Measurements from ENCODE around the gene DNM2.

Gene DNM2

GRCh38 chr19:10776900-10777650, 59.2 kb downstream of the DNM2 start:
- DNase-seq (ENCODE audit: low spot score): no peak

DNA sequence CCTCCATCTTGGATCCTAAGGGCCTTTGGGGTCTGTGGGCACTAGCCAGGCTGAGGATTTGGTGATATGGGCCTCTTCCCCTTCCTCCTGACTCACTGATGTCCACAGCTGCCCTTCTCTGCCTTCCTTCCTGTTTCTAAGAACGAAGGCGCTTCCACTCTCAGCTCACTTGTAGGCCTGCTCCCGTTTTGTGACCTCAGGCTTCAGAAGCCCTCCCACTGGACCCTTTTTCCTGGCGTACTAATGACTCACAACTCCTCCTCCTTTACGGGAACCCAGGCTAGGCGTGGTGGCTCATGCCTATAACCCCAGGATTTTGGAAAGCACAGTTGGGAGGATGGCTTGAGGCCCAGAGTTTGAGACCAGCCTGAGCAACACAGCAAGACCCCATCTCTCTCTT, 62.5 kb downstream of the DNM2 start:
- no peak for DNase-seq (ENCODE audit: low spot score)

DNA sequence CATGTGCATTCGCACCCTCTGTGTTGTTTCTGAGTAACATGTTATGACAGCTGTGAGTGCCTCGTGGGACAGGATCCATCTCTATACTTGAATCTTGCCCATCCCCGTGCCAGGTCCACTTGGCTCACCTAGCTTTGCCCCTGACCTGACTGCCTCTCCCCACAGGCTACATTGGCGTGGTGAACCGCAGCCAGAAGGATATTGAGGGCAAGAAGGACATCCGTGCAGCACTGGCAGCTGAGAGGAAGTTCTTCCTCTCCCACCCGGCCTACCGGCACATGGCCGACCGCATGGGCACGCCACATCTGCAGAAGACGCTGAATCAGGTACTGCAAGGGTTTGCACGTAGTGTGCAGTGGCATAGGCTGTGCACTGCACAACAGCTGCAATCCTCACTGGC, 64.9 kb downstream of the DNM2 start:
- DNase-seq (ENCODE audit: low spot score): no peak

DNA sequence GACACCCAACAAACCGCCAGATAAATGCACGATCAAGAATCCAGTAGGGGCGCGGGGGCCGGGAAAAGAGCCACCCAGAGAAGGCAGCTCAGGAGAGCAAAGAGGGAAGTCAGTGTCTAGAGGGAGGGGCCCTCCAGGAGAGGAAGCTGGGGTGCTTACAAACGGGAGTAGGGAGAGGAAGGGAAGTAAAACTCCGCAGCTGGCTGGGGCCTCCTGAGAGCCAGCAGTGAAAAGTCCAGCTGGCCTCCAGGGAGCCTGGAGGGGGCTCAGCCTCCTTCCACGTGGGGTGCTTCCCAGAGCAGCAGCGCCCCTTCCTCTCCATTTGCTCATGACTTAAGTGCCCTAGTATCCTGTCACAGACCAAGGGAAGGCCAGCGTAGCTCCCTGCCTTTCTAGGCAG, 66.4 kb downstream of the DNM2 start:
- DNase-seq (ENCODE audit: low spot score): no peak

DNA sequence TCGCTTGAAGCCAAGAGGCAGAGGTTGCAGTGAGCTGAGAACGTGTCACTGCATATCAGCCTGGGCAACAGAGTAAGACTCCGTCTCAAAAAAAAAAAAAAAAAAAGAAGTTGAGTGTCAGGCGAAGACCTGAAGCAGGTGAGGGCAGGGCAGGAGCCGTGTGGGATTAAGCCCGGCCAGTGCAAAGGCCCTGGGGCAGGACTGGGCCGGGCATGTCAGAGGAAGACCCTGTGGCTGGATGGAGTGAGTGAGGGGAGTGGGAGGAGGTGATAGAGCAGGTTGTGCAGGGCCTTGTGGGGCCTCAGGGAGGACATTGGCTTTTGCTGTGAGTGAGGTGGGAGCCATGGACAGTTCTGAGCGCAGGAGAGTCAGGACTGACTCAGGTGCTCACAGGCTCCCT, 70.3 kb downstream of the DNM2 start:
- DNase-seq (ENCODE audit: low spot score): no peak

- no peak for DNase-seq (ENCODE audit: low spot score)
These were observed 72.0 kb downstream of the DNM2 start for GRCh38 chr19:10789866-10790265.

DNA sequence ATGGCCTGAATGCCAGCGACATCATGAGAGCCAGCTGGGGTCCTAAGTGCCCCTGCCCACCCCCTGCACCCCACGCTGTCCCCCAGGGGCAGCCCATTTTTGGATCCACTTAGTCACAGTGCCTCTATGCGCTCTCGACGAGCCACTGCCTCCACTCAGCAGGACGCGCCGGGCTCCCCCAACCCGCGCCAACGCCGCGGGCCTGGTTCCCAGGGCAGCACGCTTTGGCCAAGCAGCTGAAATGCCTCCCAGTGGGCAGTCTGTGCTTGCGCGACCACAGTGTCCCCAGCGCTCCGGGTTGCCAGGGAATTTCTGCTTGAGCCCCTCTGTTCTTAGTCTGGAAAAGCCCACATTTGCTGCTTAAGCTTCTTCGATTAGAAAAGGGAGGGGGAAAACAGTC, 78.8 kb downstream of the DNM2 start:
- no peak for DNase-seq (ENCODE audit: low spot score)

GRCh38 chr19:10797078-10797477, 79.2 kb downstream of the DNM2 start:
- DNase-seq (ENCODE audit: low spot score): no peak

DNA sequence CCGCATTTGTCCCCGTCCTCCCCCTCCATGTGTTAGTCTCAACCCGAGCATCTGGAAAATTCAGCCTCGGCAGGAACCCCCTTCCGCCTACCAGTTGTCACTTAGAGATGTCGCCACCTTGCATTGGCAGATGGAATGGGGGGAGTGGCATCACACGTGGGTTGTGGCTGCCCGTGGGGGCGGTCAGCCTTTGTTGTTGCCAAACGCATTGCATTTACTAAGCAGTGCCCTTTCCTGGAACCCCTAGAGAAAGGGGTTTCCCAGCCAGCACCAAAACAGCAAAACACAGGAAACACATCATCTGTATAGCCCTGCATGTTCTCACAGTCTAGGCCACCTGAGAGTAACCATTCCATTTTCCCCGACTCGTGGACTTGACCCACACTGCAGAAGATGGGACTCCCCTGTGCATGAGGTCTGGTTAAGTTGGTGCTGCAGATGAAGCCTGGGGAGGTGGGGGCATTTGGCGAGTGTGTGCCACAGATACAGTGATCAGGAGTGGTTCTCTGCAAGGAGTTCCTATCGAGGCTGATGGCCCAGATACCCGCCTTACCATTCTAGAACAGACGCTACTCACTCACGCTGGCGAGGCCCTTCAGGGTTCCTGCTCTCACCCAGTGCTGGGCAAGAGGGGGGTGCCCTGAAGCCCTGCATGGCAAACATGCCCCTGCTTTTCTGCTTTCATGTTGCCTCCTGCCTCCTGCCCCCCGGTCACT, 79.8 kb downstream of the DNM2 start:
- no peak for DNase-seq (ENCODE audit: low spot score)

- no peak for DNase-seq (ENCODE audit: low spot score)
These were observed 82.6 kb downstream of the DNM2 start for GRCh38 chr19:10800488-10800887.

DNA sequence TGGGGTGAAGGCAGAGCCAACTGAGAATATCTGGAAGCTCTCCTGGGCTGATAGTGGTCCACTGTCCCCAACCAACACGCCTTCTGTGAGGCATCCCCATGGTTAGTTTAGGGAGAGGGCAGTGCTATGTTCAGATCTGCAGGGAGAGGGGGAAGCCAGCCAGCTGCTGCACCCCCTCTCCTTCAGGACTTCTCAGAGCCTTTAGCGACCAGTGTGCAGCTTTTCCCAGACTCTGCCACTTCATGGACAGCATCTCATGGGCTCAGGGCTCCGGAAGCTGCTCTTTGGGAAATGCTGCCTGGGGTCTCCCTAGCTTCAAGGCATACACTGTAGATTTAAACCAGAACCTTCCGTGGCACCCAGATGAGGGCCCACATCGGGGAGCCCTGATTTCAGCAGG, 84.6 kb downstream of the DNM2 start:
- DNase-seq (ENCODE audit: low spot score): no peak

DNA sequence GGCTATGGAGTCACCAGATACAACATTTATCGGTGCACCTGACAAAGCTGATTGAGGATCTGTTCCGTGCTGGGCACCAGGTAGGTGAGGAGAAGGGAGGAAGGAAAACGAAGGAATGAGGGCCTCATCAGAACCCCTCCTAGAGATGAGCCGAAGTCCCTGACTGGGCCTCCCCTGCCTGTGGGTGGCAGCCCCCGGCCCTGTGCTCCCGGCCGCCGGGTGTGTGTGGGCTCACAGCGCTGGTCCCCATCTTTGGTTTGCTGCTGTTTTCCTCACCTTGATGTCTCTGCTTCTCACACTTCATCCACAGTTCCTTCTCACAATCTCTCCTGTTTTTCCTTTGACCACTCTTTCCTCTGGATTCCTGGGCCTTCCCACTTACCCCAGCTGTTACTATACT, 85.4 kb downstream of the DNM2 start:
- DNase-seq (ENCODE audit: low spot score): no peak

DNA sequence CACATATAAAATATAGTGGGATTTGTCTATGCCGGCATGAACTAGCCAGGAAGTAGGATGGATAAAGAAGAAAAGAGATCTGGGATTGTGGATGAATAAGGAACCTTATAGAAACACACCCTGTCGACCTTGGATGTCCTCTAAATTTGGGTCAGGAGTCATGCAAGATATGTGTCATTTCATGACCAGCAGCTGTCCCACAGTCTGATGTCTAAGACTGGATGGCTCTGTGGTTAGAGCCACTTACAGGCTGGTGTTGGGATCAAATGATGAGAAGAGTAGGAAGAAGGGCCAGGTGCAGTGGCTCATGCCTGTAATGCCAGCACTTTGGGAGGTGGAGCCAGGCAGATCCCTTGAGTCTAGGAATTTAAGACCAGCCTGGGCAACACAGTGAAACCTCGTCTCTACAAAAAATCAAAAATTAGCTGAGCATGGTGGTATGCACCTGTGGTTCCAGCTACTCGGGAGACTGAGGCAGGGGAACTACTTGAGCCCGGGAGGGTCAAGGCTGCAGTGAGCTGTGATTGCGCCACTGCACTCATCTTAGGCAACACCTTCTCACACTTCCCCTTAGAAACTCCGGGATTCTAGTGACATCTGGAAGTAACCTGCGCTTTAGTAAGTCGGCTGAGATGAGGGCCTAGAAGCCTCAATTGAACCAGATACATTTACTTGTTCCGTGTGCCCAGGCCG, 87.3 kb downstream of the DNM2 start:
- no peak for DNase-seq (ENCODE audit: low spot score)

GRCh38 chr19:10805758-10806247, 87.9 kb downstream of the DNM2 start:
- DNase-seq (ENCODE audit: low spot score): no peak

- peak; percentile 16 for DNase-seq (ENCODE audit: low spot score)
These were observed 91.2 kb downstream of the DNM2 start for GRCh38 chr19:10808937-10809649.

GRCh38 chr19:10809651-10810285, 91.9 kb downstream of the DNM2 start:
- no peak for DNase-seq (ENCODE audit: low spot score)

DNA sequence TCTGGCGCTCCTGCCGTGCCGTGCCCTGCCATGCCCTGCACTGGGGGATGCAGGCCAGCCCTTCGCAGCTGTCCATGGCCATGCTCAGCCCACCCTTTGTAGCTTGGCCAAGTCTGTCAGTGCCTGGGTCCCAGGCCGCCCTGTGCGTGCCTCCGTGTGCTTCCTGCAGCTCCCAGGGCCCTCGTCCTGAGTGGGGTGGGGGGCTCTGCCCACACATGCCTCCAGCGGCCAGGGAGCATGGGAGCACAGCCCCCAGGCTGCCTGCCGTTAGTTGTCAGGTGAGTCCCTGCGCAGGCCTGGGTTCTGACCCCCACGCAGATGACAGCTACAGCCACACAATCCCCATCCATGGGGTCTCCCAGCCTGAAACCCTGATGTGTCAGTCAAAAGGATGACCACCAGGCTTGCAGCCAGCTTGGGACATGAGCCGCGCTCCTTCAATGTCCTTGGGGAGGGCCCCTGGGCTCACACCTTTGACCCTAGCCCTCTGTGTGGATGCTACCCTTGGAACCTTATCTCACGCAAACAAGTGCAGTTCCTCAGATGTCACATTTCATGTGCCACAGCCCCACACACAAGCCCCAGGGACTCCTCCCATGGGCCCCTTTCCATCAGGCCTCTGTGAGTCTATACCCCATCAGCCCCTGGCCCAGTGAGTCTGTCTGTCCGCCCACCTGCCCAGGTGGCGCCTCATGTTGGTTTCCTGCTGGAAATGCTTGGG, 93.7 kb downstream of the DNM2 start:
- no peak for DNase-seq (ENCODE audit: low spot score)

DNA sequence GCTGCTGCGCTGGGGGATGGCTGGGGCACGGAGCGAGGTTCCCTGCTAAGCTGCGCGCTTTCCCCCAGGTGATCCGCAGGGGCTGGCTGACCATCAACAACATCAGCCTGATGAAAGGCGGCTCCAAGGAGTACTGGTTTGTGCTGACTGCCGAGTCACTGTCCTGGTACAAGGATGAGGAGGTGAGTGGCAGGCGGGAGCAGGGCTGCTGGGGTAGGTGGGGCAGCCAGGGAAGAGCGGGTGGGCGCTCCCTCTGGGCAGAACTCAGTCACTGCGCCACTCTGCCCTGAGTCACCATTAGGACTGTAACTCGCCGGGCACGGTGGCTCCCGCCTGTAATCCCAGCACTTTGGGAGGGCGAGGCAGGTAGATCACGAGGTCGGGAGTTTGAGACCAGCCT, 94.3 kb downstream of the DNM2 start:
- DNase-seq (ENCODE audit: low spot score): no peak

DNA sequence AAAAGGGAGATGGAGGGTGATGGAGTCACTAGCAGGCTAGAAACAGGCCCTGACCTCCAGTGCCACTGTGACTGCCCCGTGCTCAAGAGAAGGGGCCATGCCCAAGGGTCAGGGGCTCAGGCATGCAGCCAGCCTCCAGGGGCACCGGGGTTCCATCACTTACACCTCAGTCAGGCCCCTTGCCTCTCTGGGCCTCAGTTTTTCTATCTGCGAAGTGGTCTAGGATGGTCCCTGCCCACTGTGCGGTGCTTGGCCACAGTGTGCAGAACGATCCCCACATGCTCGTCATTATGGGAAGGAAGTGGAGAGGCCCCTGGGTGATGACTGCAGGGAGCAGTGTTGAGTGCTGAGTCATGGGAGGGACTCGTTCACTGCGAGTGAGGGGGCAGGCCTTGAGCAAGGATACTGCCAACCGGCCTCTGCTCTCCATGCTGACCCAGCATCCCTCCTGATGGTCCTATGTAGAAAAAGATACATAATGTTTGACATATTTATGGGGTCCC, 95.1 kb downstream of the DNM2 start:
- DNase-seq (ENCODE audit: low spot score): peak; percentile 93

- DNase-seq (ENCODE audit: low spot score): no peak
These were observed 97.2 kb downstream of the DNM2 start for GRCh38 chr19:10815007-10815536.
